Mammary epithelial cell (primary cell): Measurements from ENCODE around the gene NDUFB2.

Experiments
- CTCF ChIP-seq, 2 donors: IDR thresholded peaks in 1 of 2; conservative IDR thresholded peaks in 1 of 2; 2 replicates each; pipeline ENCODE4 v1.5.1; 2011 to 2012; ENCODE audit warnings: inconsistent platforms in 2 of 2, low read length in 2 of 2, mild to moderate bottlenecking in 2 of 2, control low read depth in 1 of 2, low read depth in 1 of 2; ENCODE audit not compliant: insufficient read depth in 1 of 2; ENCODE audit errors: extremely low read depth in 1 of 2
- EZH2 ChIP-seq: IDR thresholded peaks from 2 replicates; pipeline ENCODE4 v1.6.1; 2012; ENCODE audit warnings: low read length, inconsistent platforms, borderline replicate concordance

GRCh38 chr7:140669352-140669751 is 27.2 kb upstream of the NDUFB2 start:
- TF ChIP-seq CTCF (conservative IDR thresholded peaks at IDR 0.05 in 1 of 2, IDR thresholded peaks at IDR 0.05 in 1 of 2; ENCODE audit: extremely low read depth in 1 of 2, insufficient read depth in 1 of 2, low read depth in 1 of 2, low read length in 2 of 2): no peak
- TF ChIP-seq EZH2: no peak
